ENCODE measurements around the gene ZNF839.

ZNF839 gene

GRCh38 chr14:102377696-102378095, 58.1 kb downstream of the ZNF839 start:
- FAIRE-seq = no peak

GRCh38 chr14:102378830-102379229, 59.3 kb downstream of the ZNF839 start:
- no peak for FAIRE-seq

More at GRCh38 chr14:102377696-102378095, 58.1 kb downstream of the ZNF839 start:
- DNase-seq (ENCODE audit: low spot score) = no peak

GRCh38 chr14:102387086-102387485, 67.5 kb downstream of the ZNF839 start:
- FAIRE-seq (no peak), DNase-seq (ENCODE audit: low spot score) (no peak)

More at GRCh38 chr14:102378830-102379229, 59.3 kb downstream of the ZNF839 start:
- no peak for DNase-seq (ENCODE audit: low spot score)

- no peak for FAIRE-seq
- no peak for DNase-seq (ENCODE audit: low spot score)
Measured at GRCh38 chr14:102389246-102389645, 69.7 kb downstream of the ZNF839 start.

GRCh38 chr14:102390064-102390855, 70.7 kb downstream of the ZNF839 start:
- FAIRE-seq (no peak), DNase-seq (ENCODE audit: low spot score) (no peak)

All from urothelium cell line (cell line).